Breast epithelium (tissue), 3 donors: ENCODE data around the gene TXNRD2.

Experiments used
- POLR2A ChIP-seq: fragments of 450-650 bp; IDR thresholded peaks from one replicate; pipeline ENCODE4 v1.6.1; 2016; ENCODE audit warnings: antibody characterized with exemption, mild to moderate bottlenecking, moderate library complexity
- TF ChIP-seq, protein P1 (sequence below), 3 donors: fragments of 450-650 bp; IDR thresholded peaks; one replicate each; pipeline ENCODE4 v1.5.1; 2016 to 2017; ENCODE audit warnings: antibody characterized with exemption in 3 of 3, mild to moderate bottlenecking in 3 of 3, moderate library complexity in 3 of 3

DNA sequence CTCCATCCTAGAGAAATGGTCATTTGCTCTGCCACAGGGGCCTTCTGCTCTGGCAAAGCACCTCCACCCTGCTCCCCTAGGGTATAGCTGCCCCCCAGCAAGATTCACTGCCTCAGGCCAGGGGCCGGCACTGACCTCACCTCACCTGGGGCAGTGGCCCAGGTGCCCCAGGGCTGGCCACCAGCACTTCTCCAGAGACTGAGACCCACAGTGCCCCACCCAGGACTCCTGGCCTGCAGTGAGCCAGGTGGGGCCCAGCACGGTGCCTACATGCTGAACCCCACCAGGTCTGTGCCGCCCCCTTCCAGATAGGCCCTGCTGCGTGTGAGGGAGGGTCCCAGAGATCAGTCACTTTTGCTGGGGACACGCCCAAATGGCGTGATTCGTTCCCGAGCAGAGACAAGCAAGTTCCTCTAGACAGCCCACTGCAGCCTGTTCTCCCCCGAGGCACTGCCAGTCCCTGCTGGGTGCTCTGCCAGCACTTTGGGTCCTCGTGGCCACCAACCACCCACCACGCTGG is 97.7 kb downstream of the TXNRD2 start:
- TF ChIP-seq, protein P1, sequence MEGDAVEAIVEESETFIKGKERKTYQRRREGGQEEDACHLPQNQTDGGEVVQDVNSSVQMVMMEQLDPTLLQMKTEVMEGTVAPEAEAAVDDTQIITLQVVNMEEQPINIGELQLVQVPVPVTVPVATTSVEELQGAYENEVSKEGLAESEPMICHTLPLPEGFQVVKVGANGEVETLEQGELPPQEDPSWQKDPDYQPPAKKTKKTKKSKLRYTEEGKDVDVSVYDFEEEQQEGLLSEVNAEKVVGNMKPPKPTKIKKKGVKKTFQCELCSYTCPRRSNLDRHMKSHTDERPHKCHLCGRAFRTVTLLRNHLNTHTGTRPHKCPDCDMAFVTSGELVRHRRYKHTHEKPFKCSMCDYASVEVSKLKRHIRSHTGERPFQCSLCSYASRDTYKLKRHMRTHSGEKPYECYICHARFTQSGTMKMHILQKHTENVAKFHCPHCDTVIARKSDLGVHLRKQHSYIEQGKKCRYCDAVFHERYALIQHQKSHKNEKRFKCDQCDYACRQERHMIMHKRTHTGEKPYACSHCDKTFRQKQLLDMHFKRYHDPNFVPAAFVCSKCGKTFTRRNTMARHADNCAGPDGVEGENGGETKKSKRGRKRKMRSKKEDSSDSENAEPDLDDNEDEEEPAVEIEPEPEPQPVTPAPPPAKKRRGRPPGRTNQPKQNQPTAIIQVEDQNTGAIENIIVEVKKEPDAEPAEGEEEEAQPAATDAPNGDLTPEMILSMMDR (IDR thresholded peaks at IDR 0.05) = no peak
- no peak for TF ChIP-seq POLR2A
